Amygdala (tissue), 56 donors: Measurements from ENCODE around the gene LMBR1.
"Not testable (repeated sequence)": the region's sequence is repeated elsewhere in the genome, so short reads cannot be mapped to it uniquely, and the experiment has no call there.

Experiments used
- DNase-seq, 56 donors: peaks; one replicate each; lab custom pipeline; 2025; lab: John Stamatoyannopoulos, UW

Gene LMBR1

GRCh38 chr7:156857757-156858156, 35.2 kb downstream of the LMBR1 start:
- DNase-seq, result no peak

- DNase-seq, result no peak
Observed at GRCh38 chr7:156854654-156855053, 38.3 kb downstream of the LMBR1 start.

- DNase-seq, result no peak
Observed at GRCh38 chr7:156848979-156849378, 44.0 kb downstream of the LMBR1 start.

GRCh38 chr7:156845379-156846101, 47.4 kb downstream of the LMBR1 start:
- DNase-seq, result no peak

- not testable (repeated sequence) for DNase-seq
Observed at GRCh38 chr7:156843582-156843981, 49.4 kb downstream of the LMBR1 start.

- DNase-seq, result no peak
Observed at GRCh38 chr7:156843157-156843556, 49.8 kb downstream of the LMBR1 start.

- DNase-seq, result no peak
Observed at GRCh38 chr7:156842740-156843140, 50.2 kb downstream of the LMBR1 start.

GRCh38 chr7:156842317-156842716, 50.7 kb downstream of the LMBR1 start:
- no peak for DNase-seq

GRCh38 chr7:156841497-156841896, 51.5 kb downstream of the LMBR1 start:
- no peak for DNase-seq

GRCh38 chr7:156840134-156840533, 52.8 kb downstream of the LMBR1 start:
- no peak for DNase-seq

GRCh38 chr7:156836443-156836842, 56.5 kb downstream of the LMBR1 start:
- DNase-seq, result no peak

- DNase-seq, result no peak
Observed at GRCh38 chr7:156834462-156834861, 58.5 kb downstream of the LMBR1 start.

- no peak for DNase-seq
Observed at GRCh38 chr7:156833312-156833711, 59.7 kb downstream of the LMBR1 start.

- DNase-seq, result no peak
Observed at GRCh38 chr7:156832195-156832877, 60.6 kb downstream of the LMBR1 start.

GRCh38 chr7:156829669-156830336, 63.2 kb downstream of the LMBR1 start:
- no peak for DNase-seq

- no peak for DNase-seq
Observed at GRCh38 chr7:156827587-156828203, 65.3 kb downstream of the LMBR1 start.

GRCh38 chr7:156823435-156823834, 69.5 kb downstream of the LMBR1 start:
- DNase-seq, result no peak

- DNase-seq, result no peak
Observed at GRCh38 chr7:156820445-156821063, 72.4 kb downstream of the LMBR1 start.

- no peak for DNase-seq
Observed at GRCh38 chr7:156819733-156820295, 73.2 kb downstream of the LMBR1 start.

- DNase-seq, result no peak
Observed at GRCh38 chr7:156818133-156818532, 74.8 kb downstream of the LMBR1 start.
